Sigmoid colon (tissue), 7 donors: Measurements from ENCODE around the gene SLC16A12. TPM values are rescaled to one million over a fixed set of nuclear protein-coding genes. Genes with fewer than 3 reads are reported as not detected.

Experiments used
- DNase-seq: peaks from one replicate; pipeline ENCODE4 v3.0.0-alpha.2; 2019
- H3K27ac ChIP-seq, 4 donors: fragments of 200-600 bp; sonication (generic); one replicate each; pipeline ENCODE4 v1.5.1; 2016 to 2019; ENCODE audit warnings: mild to moderate bottlenecking in 1 of 4
- H3K27me3 ChIP-seq, 3 donors: fragments of 200-600 bp; sonication (generic); one replicate each; pipeline ENCODE4 v1.5.1; 2019; ENCODE audit warnings: mild to moderate bottlenecking in 1 of 3
- H3K36me3 ChIP-seq, 4 donors: fragments of 200-600 bp; sonication (generic); one replicate each; pipeline ENCODE4 v1.5.1; 2016 to 2019
- H3K4me1 ChIP-seq, 4 donors: fragments of 200-600 bp; sonication (generic); one replicate each; pipeline ENCODE4 v1.5.1; 2017 to 2019
- H3K4me3 ChIP-seq, 4 donors: fragments of 200-600 bp; sonication (generic); one replicate each; pipeline ENCODE4 v1.5.1; 2017 to 2019; ENCODE audit warnings: mild to moderate bottlenecking in 2 of 4, moderate library complexity in 1 of 4
- H3K9me3 ChIP-seq, 4 donors: fragments of 200-600 bp in 3 of 4; sonication (generic) in 3 of 4; one replicate each; pipeline versions ENCODE4 v1.5.1 to v1.6.1; 2013 to 2019
- CTCF ChIP-seq, 4 experiments: fragments of 450-650 bp in 3 of 4; fragments of 200-600 bp in 1 of 4; IDR thresholded peaks; one replicate each; pipeline ENCODE4 v1.5.1; 2016 to 2019; ENCODE audit warnings: antibody characterized with exemption in 4 of 4, mild to moderate bottlenecking in 3 of 4, moderate library complexity in 2 of 4
- EP300 ChIP-seq, 4 donors: sonication (generic); formaldehyde crosslinking; IDR thresholded peaks; one replicate each; pipeline ENCODE4 v1.6.1; 2017; ENCODE audit warnings: antibody characterized with exemption in 4 of 4
- POLR2A ChIP-seq, 2 donors: fragments of 450-650 bp; IDR thresholded peaks; one replicate each; pipeline ENCODE4 v1.6.1; 2016; ENCODE audit warnings: antibody characterized with exemption in 2 of 2, mild to moderate bottlenecking in 2 of 2, moderate library complexity in 2 of 2
- POLR2AphosphoS5 ChIP-seq, 4 donors: sonication (generic); formaldehyde crosslinking; IDR thresholded peaks; one replicate each; pipeline ENCODE4 v1.6.1; 2017; ENCODE audit warnings: antibody characterized with exemption in 4 of 4
- WGBS, 2 donors: extraction: QIAGEN DNeasy Blood & Tissue Kit; methylation state at CpG; one replicate each; pipeline ENCODE4 v1.1.7; 2013; 5-methylcytosine and 5-hydroxymethylcytosine counted together
- intact Hi-C: fragments of 100-400 bp; cut with DNase I; formaldehyde crosslinking; loops from one replicate; pipeline ENCODE4 v1.15.1; 2023
- polyA plus RNA-seq, 3 donors: library from polyadenylated mRNA; stranded (reverse); fragments of 200-250 nt; gene quantifications; one replicate each; pipeline ENCODE4 v1.2.3, GENCODE V29; 2013
- total RNA-seq, 4 donors: library from RNA; depleted of rRNA; stranded (reverse); fragments of >200 nt; gene quantifications; one replicate each; pipeline ENCODE4 v1.1.0, GENCODE V29; 2016
- donor health status: healthy with polysubstance abuse.
- donor health status: Bipolar disorder and iron deficiency.
- donor health status: healthy.

Gene SLC16A12
- total and polyA plus RNA-seq, 7 donors, result 0.13 to 3.9 (median 1.3) TPM; not detected in 1

- peak in 1 of 4 donors; percentile 24 for TF ChIP-seq EP300 (IDR thresholded peaks at IDR 0.05)
- no peak for TF ChIP-seq CTCF (IDR thresholded peaks at IDR 0.05)
- TF ChIP-seq POLR2A (IDR thresholded peaks at IDR 0.05), result no peak
- TF ChIP-seq POLR2AphosphoS5 (IDR thresholded peaks at IDR 0.05), result peak in 1 of 4 donors; percentile 61
Observed at GRCh38 chr10:89428877-89429276, 106.5 kb downstream of the SLC16A12 start.

GRCh38 chr10:89427629-89428028, 107.8 kb downstream of the SLC16A12 start:
- no peaks in the 10 kb centered on the region for H3K27me3 ChIP-seq
- H3K9me3 ChIP-seq, result no peaks in the 10 kb centered on the region
- WGBS, 2 donors, result 90 to 92% methylated on average over 4 of the region's 4 CpGs
- H3K4me1 ChIP-seq, result peaks cover 0 to 8% (median 0%) of the 10 kb centered on the region in 4 donors
- no peak for DNase-seq
- TF ChIP-seq POLR2A (IDR thresholded peaks at IDR 0.05), result no peak
- no peak for TF ChIP-seq POLR2AphosphoS5 (IDR thresholded peaks at IDR 0.05)
- TF ChIP-seq EP300 (IDR thresholded peaks at IDR 0.05), result no peak
- no peak for TF ChIP-seq CTCF (IDR thresholded peaks at IDR 0.05)
- no peak overlapping the region for H3K4me3 ChIP-seq
- no peaks in the 10 kb centered on the region for H3K36me3 ChIP-seq
- intact Hi-C loops, result loop anchor here (5.0 kb wide), 1 partner anchor 275 kb away; the partner anchor contains the start of gene KIF20B
- no peak overlapping the region for H3K27ac ChIP-seq

More at GRCh38 chr10:89428877-89429276, 106.5 kb downstream of the SLC16A12 start:
- WGBS, 2 donors, result 62 to 73% methylated on average over 1 of the region's 1 CpG
- Histone ChIP-seq H3K4me3 (no peak overlapping the region), H3K36me3 (no peaks in the 10 kb centered on the region), H3K4me1 (peaks cover 0 to 8% (median 0%) of the 10 kb centered on the region in 4 donors), H3K9me3 (no peaks in the 10 kb centered on the region), H3K27ac (no peak overlapping the region), H3K27me3 (no peaks in the 10 kb centered on the region)
- intact Hi-C loops, result loop anchor here (5.0 kb wide), 1 partner anchor 273 kb away; the partner anchor contains the start of gene KIF20B
- no peak for DNase-seq

- Histone ChIP-seq H3K27me3 (no peaks in the 10 kb centered on the region), H3K4me1 (no peaks in the 10 kb centered on the region), H3K36me3 (peaks cover 0 to 5% (median 0%) of the 10 kb centered on the region in 4 donors), H3K27ac (no peak overlapping the region), H3K4me3 (no peak overlapping the region), H3K9me3 (no peaks in the 10 kb centered on the region)
- intact Hi-C loops, result loop anchor here (1.0 to 5.0 kb wide), 2 partner anchors 138 to 276 kb away; partner anchors contain the start of gene KIF20B
- no peak for DNase-seq
- TF ChIP-seq EP300 (IDR thresholded peaks at IDR 0.05), result no peak
- TF ChIP-seq POLR2AphosphoS5 (IDR thresholded peaks at IDR 0.05), result peak in 1 of 4 donors; percentile 10
- peak; percentile 63 to 85 (median 77) for TF ChIP-seq CTCF (IDR thresholded peaks at IDR 0.05)
- 58 to 63% methylated on average over 5 of the region's 5 CpGs for WGBS, 2 donors
Observed at GRCh38 chr10:89426230-89426868, 109.0 kb downstream of the SLC16A12 start.

- peaks cover 0 to 13% (median 0%) of the 10 kb centered on the region in 4 donors for H3K36me3 ChIP-seq
- no peaks in the 10 kb centered on the region for H3K4me1 ChIP-seq
- WGBS, 2 donors, result 70 to 78% methylated on average over 5 of the region's 5 CpGs
- intact Hi-C loops, result loop anchor here (5.0 kb wide), 1 partner anchor 277 kb away; the partner anchor contains the start of gene KIF20B
- DNase-seq, result no peak
- TF ChIP-seq CTCF (IDR thresholded peaks at IDR 0.05) (no peak), POLR2A (IDR thresholded peaks at IDR 0.05) (no peak), EP300 (IDR thresholded peaks at IDR 0.05) (no peak), POLR2AphosphoS5 (IDR thresholded peaks at IDR 0.05) (no peak)
- no peaks in the 10 kb centered on the region for H3K27me3 ChIP-seq
- no peak overlapping the region for H3K4me3 ChIP-seq
- H3K9me3 ChIP-seq, result no peaks in the 10 kb centered on the region
- H3K27ac ChIP-seq, result no peak overlapping the region
Observed at GRCh38 chr10:89425000-89425399, 110.4 kb downstream of the SLC16A12 start.
